Endothelial cell of umbilical vein (primary cell): ENCODE results near the gene CHCHD3. TPM values are rescaled to one million over a fixed set of nuclear protein-coding genes. Genes with fewer than 3 reads are reported as not detected.

Experiments used
- BruUV-seq: library from RNA; stranded (reverse); fragments of 400-500 nt; replicated peaks from 2 replicates; lab custom pipeline; 2021; lab: Mats Ljungman, UMichigan
- CTCF ChIA-PET: fragments of 300-600, 350-600 bp; sonication (Branson Sonifier 250); formaldehyde crosslinking; loops from one replicate; lab custom pipeline; 2021; ENCODE audit warnings: antibody characterized with exemption, inconsistent platforms; lab: Charles Lee
- POLR2A ChIA-PET: fragments of 300-600, 350-600 bp; sonication (Branson Sonifier 250); formaldehyde crosslinking; loops from one replicate; lab custom pipeline; 2021; ENCODE audit warnings: antibody characterized with exemption, inconsistent platforms; lab: Charles Lee
- DNase-seq: peaks from one replicate; pipeline ENCODE4 v3.0.0-alpha.2; 2011; ENCODE audit warnings: low read depth, low spot score
- FAIRE-seq: peaks from 2 replicates; lab custom pipeline; 2011; peaks lifted over from hg19 to GRCh38; lab: Jason Lieb, UNC
- H2AFZ ChIP-seq: 2 replicates; pipeline ENCODE4 v1.6.0; 2012; ENCODE audit warnings: low read depth, low read length, control low read depth, inconsistent platforms
- H3K27ac ChIP-seq: 2 replicates; pipeline ENCODE4 v1.5.1; 2011; ENCODE audit warnings: low read depth, mild to moderate bottlenecking, control low read depth, low read length, moderate library complexity; ENCODE audit not compliant: insufficient read depth
- H3K27me3 ChIP-seq, 2 experiments: 2 replicates each; pipeline versions ENCODE4 v1.6.0 to v1.6.1; 2011; ENCODE audit warnings: low read length in 2 of 2, mixed read lengths in 1 of 2; ENCODE audit not compliant: control insufficient read depth in 2 of 2, insufficient read depth in 2 of 2
- H3K36me3 ChIP-seq, 2 experiments: 2 replicates in 1 of 2; 3 replicates in 1 of 2; pipeline ENCODE4 v1.5.1; 2011; ENCODE audit warnings: low read length in 2 of 2, mild to moderate bottlenecking in 1 of 2, moderate library complexity in 1 of 2; ENCODE audit not compliant: control insufficient read depth in 2 of 2, insufficient read depth in 2 of 2; ENCODE audit errors: extremely low read depth in 1 of 2
- H3K4me1 ChIP-seq: 3 replicates; pipeline ENCODE4 v1.5.1; 2011; ENCODE audit warnings: mild to moderate bottlenecking, low read length; ENCODE audit not compliant: control insufficient read depth, insufficient read depth; ENCODE audit errors: extremely low read depth
- H3K4me2 ChIP-seq: 2 replicates; pipeline ENCODE4 v1.6.1; 2011; ENCODE audit warnings: low read length, control low read depth, mixed read lengths; ENCODE audit not compliant: insufficient read depth
- H3K4me3 ChIP-seq, 3 experiments: fragments of 200-600 bp in 1 of 3; sonication (generic), shearing (Covaris generic) in 1 of 3; replicated peaks in 1 of 3; 2 replicates each; pipeline ENCODE4 v1.5.1; 2011 to 2016; ENCODE audit warnings: control low read depth in 3 of 3, low read length in 3 of 3, mild to moderate bottlenecking in 2 of 3, inconsistent platforms in 1 of 3, low read depth in 1 of 3, moderate library complexity in 1 of 3; ENCODE audit not compliant: insufficient read depth in 1 of 3
- H3K79me2 ChIP-seq: 2 replicates; pipeline ENCODE4 v1.6.0; 2012; ENCODE audit warnings: low read length, inconsistent platforms; ENCODE audit not compliant: control insufficient read depth, insufficient read depth
- H3K9ac ChIP-seq: replicated peaks from 2 replicates; pipeline ENCODE3; 2011; ENCODE audit warnings: low read length, control low read depth; ENCODE audit not compliant: insufficient read depth; ENCODE audit errors: extremely low read depth
- H3K9me1 ChIP-seq: replicated peaks from 3 replicates; pipeline ENCODE4 v1.6.0; 2011; ENCODE audit warnings: mild to moderate bottlenecking, low read length; ENCODE audit not compliant: control insufficient read depth, insufficient read depth; ENCODE audit errors: extremely low read depth
- H3K9me3 ChIP-seq: replicated peaks from 2 replicates; pipeline ENCODE4 v1.5.1; 2012; ENCODE audit warnings: low read length, inconsistent platforms; ENCODE audit not compliant: control insufficient read depth, insufficient read depth
- H4K20me1 ChIP-seq: replicated peaks from 2 replicates; pipeline ENCODE3; 2011; ENCODE audit warnings: mild to moderate bottlenecking, low read length; ENCODE audit not compliant: control insufficient read depth, insufficient read depth; ENCODE audit errors: extremely low read depth
- EZH2 ChIP-seq: IDR thresholded peaks from 2 replicates; pipeline ENCODE4 v1.6.1; 2012; ENCODE audit warnings: borderline replicate concordance, low read depth, mild to moderate bottlenecking, moderate library complexity, low read length, inconsistent platforms; ENCODE audit not compliant: severe bottlenecking
- FOS ChIP-seq: IDR thresholded peaks from 2 replicates; pipeline ENCODE4 v1.6.1; 2011; ENCODE audit warnings: mild to moderate bottlenecking, low read length, moderate library complexity, borderline replicate concordance; ENCODE audit not compliant: insufficient read depth
- JUN ChIP-seq: IDR thresholded peaks from 2 replicates; pipeline ENCODE4 v1.6.1; 2011; ENCODE audit warnings: borderline replicate concordance, low read depth; ENCODE audit not compliant: insufficient read length, insufficient read depth
- MYC ChIP-seq: IDR thresholded peaks from one replicate; pipeline ENCODE4 v1.6.1; 2011; ENCODE audit warnings: mild to moderate bottlenecking, low read depth, low read length
- POLR2A ChIP-seq: IDR thresholded peaks from 2 replicates; pipeline ENCODE4 v1.6.1; 2012; ENCODE audit warnings: low read depth, mild to moderate bottlenecking, control low read depth, low read length
- POLR2AphosphoS5 ChIP-seq: IDR thresholded peaks from 2 replicates; pipeline ENCODE4 v1.6.1; 2012; ENCODE audit warnings: low read depth, mild to moderate bottlenecking, control low read depth, low read length, moderate library complexity; ENCODE audit not compliant: insufficient read depth
- dilution Hi-C: fragments of 300-500 bp; cut with MboI; formaldehyde crosslinking; loops from one replicate; pipeline ENCODE4 v1.15.0; 2019; ENCODE audit warnings: low sequenced_read_pairs; ENCODE audit not compliant: extremely low pct_ligation_motif_present
- intact Hi-C: fragments of 100-400 bp; cut with micrococcal nuclease; formaldehyde crosslinking; loops from one replicate; pipeline ENCODE4 v1.10.0; 2022
- polyA plus RNA-seq, 4 experiments: library from polyadenylated mRNA; depleted of rRNA in 3 of 4; stranded (reverse) in 3 of 4; unstranded in 1 of 4; fragments of >200 nt; gene quantifications; 2 replicates each; pipeline versions ENCODE4 v1.2.1 to v1.2.3, GENCODE V29; 2011 to 2012; ENCODE audit warnings: missing spikeins in 1 of 4
- total RNA-seq: library from RNA; stranded (reverse); gene quantifications from 2 replicates; pipeline ENCODE4 v1.2.3, GENCODE V29; 2021
- TF ChIP-seq, protein P1 (sequence below), 2 donors: IDR thresholded peaks; 1 replicate in 1 of 2; 2 replicates in 1 of 2; pipeline ENCODE4 v1.5.1; 2011; ENCODE audit warnings: low read length in 2 of 2, mild to moderate bottlenecking in 2 of 2, moderate library complexity in 2 of 2, control low read depth in 1 of 2, inconsistent platforms in 1 of 2, low read depth in 1 of 2; ENCODE audit not compliant: insufficient read depth in 1 of 2; ENCODE audit errors: extremely low read depth in 1 of 2
- TF ChIP-seq, protein P2 (sequence below): IDR thresholded peaks from 2 replicates; pipeline ENCODE4 v1.6.1; 2011; ENCODE audit not compliant: insufficient read depth, insufficient read length

CHCHD3 gene
- total and polyA plus RNA-seq, 2 donors (not counting 3 experiments of a cell fraction or from before 2014, with no cell fraction given), result 22.0 to 63.7 TPM

DNA sequence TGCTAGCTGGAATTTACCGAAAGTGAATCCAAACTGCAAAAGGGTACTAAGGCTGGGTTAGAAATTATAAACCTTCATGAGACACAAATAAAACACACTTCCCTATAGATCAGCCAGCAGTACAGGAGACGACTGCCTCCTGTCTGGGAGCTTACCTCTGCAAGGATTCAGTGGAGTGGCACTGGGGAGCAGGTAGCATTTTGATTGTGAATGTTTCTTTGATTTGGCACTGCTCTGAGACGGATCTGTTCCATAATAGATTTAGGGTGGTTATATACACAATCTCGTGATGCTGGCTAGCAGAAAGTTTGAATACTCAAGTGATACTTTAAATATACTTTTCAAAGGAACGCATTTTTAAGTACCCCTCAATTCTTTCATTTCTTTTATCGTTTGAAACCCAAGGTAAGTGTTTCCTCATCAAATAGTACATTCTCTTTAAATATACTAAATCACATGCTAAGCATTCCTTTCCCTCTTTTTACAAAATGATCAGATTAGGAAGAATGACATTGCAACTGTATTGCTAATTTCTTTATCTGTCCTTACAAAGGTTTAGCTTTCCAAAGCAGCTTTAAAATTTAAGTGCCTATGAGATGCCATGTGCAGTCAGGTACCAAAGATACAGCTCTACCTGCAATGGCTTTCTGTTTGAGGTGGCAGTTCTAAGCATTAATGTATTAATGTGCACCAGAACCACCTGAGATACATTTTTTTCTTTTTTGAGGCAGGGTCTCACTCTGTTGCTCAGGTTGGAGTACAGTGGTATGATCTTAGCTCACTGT, 20.6 kb upstream of the CHCHD3 start:
- Histone ChIP-seq H3K9ac (no peak overlapping the region), H3K79me2 (no peaks in the 10 kb centered on the region), H3K9me1 (no peaks in the 10 kb centered on the region), H3K4me3 (no peak overlapping the region), H3K9me3 (no peaks in the 10 kb centered on the region), H2AFZ (no peak overlapping the region), H3K27ac (no peak overlapping the region), H4K20me1 (no peaks in the 10 kb centered on the region), H3K27me3 (peaks cover 2 to 12% of the 10 kb centered on the region in 2 experiments), H3K4me2 (no peak overlapping the region), H3K4me1 (no peaks in the 10 kb centered on the region), H3K36me3 (no peaks in the 10 kb centered on the region)
- no peak for FAIRE-seq
- ChIA-PET POLR2A (no interaction called here), CTCF (interaction anchor here (0.8 kb wide), 1 partner anchor 332 kb away, joined by 3 read pairs; no protein-coding TSS in a partner anchor)
- intact Hi-C loops, result no loop called here
- TF ChIP-seq JUN (no peak), POLR2A (no peak), EZH2 (no peak), FOS (no peak), MYC (no peak), POLR2AphosphoS5 (no peak)
- TF ChIP-seq, protein P1, sequence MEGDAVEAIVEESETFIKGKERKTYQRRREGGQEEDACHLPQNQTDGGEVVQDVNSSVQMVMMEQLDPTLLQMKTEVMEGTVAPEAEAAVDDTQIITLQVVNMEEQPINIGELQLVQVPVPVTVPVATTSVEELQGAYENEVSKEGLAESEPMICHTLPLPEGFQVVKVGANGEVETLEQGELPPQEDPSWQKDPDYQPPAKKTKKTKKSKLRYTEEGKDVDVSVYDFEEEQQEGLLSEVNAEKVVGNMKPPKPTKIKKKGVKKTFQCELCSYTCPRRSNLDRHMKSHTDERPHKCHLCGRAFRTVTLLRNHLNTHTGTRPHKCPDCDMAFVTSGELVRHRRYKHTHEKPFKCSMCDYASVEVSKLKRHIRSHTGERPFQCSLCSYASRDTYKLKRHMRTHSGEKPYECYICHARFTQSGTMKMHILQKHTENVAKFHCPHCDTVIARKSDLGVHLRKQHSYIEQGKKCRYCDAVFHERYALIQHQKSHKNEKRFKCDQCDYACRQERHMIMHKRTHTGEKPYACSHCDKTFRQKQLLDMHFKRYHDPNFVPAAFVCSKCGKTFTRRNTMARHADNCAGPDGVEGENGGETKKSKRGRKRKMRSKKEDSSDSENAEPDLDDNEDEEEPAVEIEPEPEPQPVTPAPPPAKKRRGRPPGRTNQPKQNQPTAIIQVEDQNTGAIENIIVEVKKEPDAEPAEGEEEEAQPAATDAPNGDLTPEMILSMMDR (IDR thresholded peaks at IDR 0.05; ENCODE audit: extremely low read depth in 1 of 2, insufficient read depth in 1 of 2, low read depth in 1 of 2, low read length in 2 of 2), result no peak
- TF ChIP-seq, protein P2, sequence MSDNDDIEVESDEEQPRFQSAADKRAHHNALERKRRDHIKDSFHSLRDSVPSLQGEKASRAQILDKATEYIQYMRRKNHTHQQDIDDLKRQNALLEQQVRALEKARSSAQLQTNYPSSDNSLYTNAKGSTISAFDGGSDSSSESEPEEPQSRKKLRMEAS, result no peak
- no TSS peak for BruUV-seq
- dilution Hi-C loops, result no loop called here
- DNase-seq, result no peak
